Mesothelial cell of epicardium (in vitro differentiated cells): ENCODE measurements around the gene OAS3. TPM values are rescaled to one million over a fixed set of nuclear protein-coding genes. Genes with fewer than 3 reads are reported as not detected.

Experiments
- DNase-seq, 2 experiments: peaks; one replicate each; pipeline ENCODE4 v3.0.0; 2021; ENCODE audit warnings: low spot score in 2 of 2; ENCODE audit not compliant: unreplicated experiment in 2 of 2
- H3K27ac Mint-ChIP-seq: 2 replicates; pipeline ENCODE4 v1.8.0; 2021; ENCODE audit warnings: mixed read lengths
- H3K27me3 Mint-ChIP-seq: 2 replicates; pipeline ENCODE4 v1.8.0; 2021; ENCODE audit warnings: low read depth, mixed read lengths
- H3K36me3 Mint-ChIP-seq: 2 replicates; pipeline ENCODE4 v1.8.0; 2021; ENCODE audit warnings: mixed read lengths
- H3K4me1 Mint-ChIP-seq: 2 replicates; pipeline ENCODE4 v1.8.0; 2021; ENCODE audit warnings: mixed read lengths
- H3K4me3 Mint-ChIP-seq: 2 replicates; pipeline ENCODE4 v1.8.0; 2021; ENCODE audit warnings: mild to moderate bottlenecking, moderate library complexity, mixed read lengths
- H3K9me3 Mint-ChIP-seq: 2 replicates; pipeline ENCODE4 v1.8.0; 2021; ENCODE audit warnings: mixed read lengths
- total RNA-seq: library from RNA; stranded (reverse); gene quantifications from 3 replicates; pipeline ENCODE4 v1.2.1, GENCODE V29; 2021
- TF ChIP-seq, protein P1 (sequence below): fragments of 200-600 bp; sonication (generic); IDR thresholded peaks from one replicate; pipeline ENCODE4 v1.5.0; 2021; ENCODE audit warnings: antibody characterized with exemption; ENCODE audit not compliant: unreplicated experiment

The OAS3 gene
- total RNA-seq, 1 donor from 2014 or later = 6.5 TPM

- DNase-seq = no peak
- H3K4me1 Mint-ChIP-seq = no peaks in the 10 kb centered on the region
- H3K27ac Mint-ChIP-seq = no peak overlapping the region
- peaks cover 16% of the 10 kb centered on the region for H3K27me3 Mint-ChIP-seq
- H3K36me3 Mint-ChIP-seq = peaks cover 14% of the 10 kb centered on the region
- H3K9me3 Mint-ChIP-seq = peaks cover 13% of the 10 kb centered on the region
- no peak overlapping the region for H3K4me3 Mint-ChIP-seq
- TF ChIP-seq, protein P1, sequence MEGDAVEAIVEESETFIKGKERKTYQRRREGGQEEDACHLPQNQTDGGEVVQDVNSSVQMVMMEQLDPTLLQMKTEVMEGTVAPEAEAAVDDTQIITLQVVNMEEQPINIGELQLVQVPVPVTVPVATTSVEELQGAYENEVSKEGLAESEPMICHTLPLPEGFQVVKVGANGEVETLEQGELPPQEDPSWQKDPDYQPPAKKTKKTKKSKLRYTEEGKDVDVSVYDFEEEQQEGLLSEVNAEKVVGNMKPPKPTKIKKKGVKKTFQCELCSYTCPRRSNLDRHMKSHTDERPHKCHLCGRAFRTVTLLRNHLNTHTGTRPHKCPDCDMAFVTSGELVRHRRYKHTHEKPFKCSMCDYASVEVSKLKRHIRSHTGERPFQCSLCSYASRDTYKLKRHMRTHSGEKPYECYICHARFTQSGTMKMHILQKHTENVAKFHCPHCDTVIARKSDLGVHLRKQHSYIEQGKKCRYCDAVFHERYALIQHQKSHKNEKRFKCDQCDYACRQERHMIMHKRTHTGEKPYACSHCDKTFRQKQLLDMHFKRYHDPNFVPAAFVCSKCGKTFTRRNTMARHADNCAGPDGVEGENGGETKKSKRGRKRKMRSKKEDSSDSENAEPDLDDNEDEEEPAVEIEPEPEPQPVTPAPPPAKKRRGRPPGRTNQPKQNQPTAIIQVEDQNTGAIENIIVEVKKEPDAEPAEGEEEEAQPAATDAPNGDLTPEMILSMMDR = no peak
Measured at GRCh38 chr12:112964067-112964670, 25.9 kb downstream of the OAS3 start.

- Mint-ChIP-seq H3K27me3 (peaks cover 20% of the 10 kb centered on the region), H3K4me1 (no peaks in the 10 kb centered on the region), H3K36me3 (peaks cover 7% of the 10 kb centered on the region), H3K4me3 (no peak overlapping the region), H3K9me3 (peaks cover 6% of the 10 kb centered on the region), H3K27ac (no peak overlapping the region)
- TF ChIP-seq, protein P1 = no peak
- no peak for DNase-seq
Measured at GRCh38 chr12:112964915-112965314, 26.6 kb downstream of the OAS3 start.

- H3K4me1 Mint-ChIP-seq = no peaks in the 10 kb centered on the region
- TF ChIP-seq, protein P1 = no peak
- H3K9me3 Mint-ChIP-seq = peaks cover 4% of the 10 kb centered on the region
- peaks cover 26% of the 10 kb centered on the region for H3K27me3 Mint-ChIP-seq
- DNase-seq = no peak
- H3K27ac Mint-ChIP-seq = no peak overlapping the region
- no peak overlapping the region for H3K4me3 Mint-ChIP-seq
- H3K36me3 Mint-ChIP-seq = peaks cover 2% of the 10 kb centered on the region
Measured at GRCh38 chr12:112965643-112966042, 27.4 kb downstream of the OAS3 start.

- DNase-seq = no peak
- TF ChIP-seq, protein P1 = no peak
- no peak overlapping the region for H3K4me3 Mint-ChIP-seq
- peaks cover 25% of the 10 kb centered on the region for H3K27me3 Mint-ChIP-seq
- peaks cover 1% of the 10 kb centered on the region for H3K9me3 Mint-ChIP-seq
- no peak overlapping the region for H3K27ac Mint-ChIP-seq
- H3K4me1 Mint-ChIP-seq = no peaks in the 10 kb centered on the region
- no peaks in the 10 kb centered on the region for H3K36me3 Mint-ChIP-seq
Measured at GRCh38 chr12:112967306-112967705, 29.0 kb downstream of the OAS3 start.

- Mint-ChIP-seq H3K27ac (no peak overlapping the region), H3K27me3 (peaks cover 23% of the 10 kb centered on the region), H3K4me1 (no peaks in the 10 kb centered on the region), H3K9me3 (peaks cover 4% of the 10 kb centered on the region), H3K4me3 (no peak overlapping the region), H3K36me3 (no peaks in the 10 kb centered on the region)
- TF ChIP-seq, protein P1 = no peak
- no peak for DNase-seq
Measured at GRCh38 chr12:112967858-112968257, 29.6 kb downstream of the OAS3 start.
